ENCODE measurements around the gene FAM169A. TPM values are rescaled to one million over a fixed set of nuclear protein-coding genes. Genes with fewer than 3 reads are reported as not detected.

The FAM169A gene
- total and polyA plus RNA-seq, 2 donors (not counting 3 experiments of a cell fraction or from before 2014, with no cell fraction given) = 0.06 to 0.62 TPM

DNA sequence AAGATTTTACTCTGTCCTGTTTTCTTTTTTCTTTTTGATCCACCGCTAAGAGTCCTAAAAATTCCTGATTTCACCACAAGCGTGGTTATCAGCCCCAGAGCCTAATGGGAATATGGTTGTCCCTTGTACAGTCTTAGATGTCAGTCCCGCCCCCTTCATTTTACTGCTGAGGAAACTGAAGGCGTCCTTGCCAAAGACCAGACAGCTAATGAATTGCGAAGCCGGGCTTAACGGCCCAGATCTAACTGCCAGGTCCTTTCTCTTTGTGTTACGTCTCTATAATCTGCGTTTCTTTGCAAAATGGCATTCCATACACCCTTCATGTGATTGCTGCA is 98.6 kb downstream of the FAM169A start:
- no peak for DNase-seq (ENCODE audit: low read depth, low spot score)
- no peaks in the 10 kb centered on the region for H4K20me1 ChIP-seq (replicated peaks; ENCODE audit: control insufficient read depth, extremely low read depth, insufficient read depth, low read length)
- H3K4me2 ChIP-seq (ENCODE audit: insufficient read depth, low read length) = peak overlapping the region; percentile 96
- intact Hi-C loops (cut with micrococcal nuclease) (loop anchor here (2.0 kb wide), 2 partner anchors 569 to 1489 kb away; partner anchors contain the start of gene HMGCR), dilution Hi-C loops (cut with MboI; ENCODE audit: extremely low pct_ligation_motif_present, low sequenced_read_pairs) (no loop called here)
- FAIRE-seq = no peak
- H3K4me1 ChIP-seq (ENCODE audit: control insufficient read depth, extremely low read depth, insufficient read depth, low read length) = peaks cover 17% of the 10 kb centered on the region
- no peaks in the 10 kb centered on the region for H3K9me3 ChIP-seq (replicated peaks; ENCODE audit: control insufficient read depth, insufficient read depth, low read length)
- H3K9ac ChIP-seq (replicated peaks; ENCODE audit: extremely low read depth, insufficient read depth, low read length) = peak overlapping the region; percentile 68
- H3K9me1 ChIP-seq (replicated peaks; ENCODE audit: control insufficient read depth, extremely low read depth, insufficient read depth, low read length) = no peaks in the 10 kb centered on the region
- peaks cover 35% of the 10 kb centered on the region for H3K79me2 ChIP-seq (ENCODE audit: control insufficient read depth, insufficient read depth, low read length)
- peak overlapping the region; percentile 2 for H3K27ac ChIP-seq (ENCODE audit: insufficient read depth, low read depth, low read length)
- H3K4me3 ChIP-seq (replicated peaks in 1 of 3; ENCODE audit: insufficient read depth in 1 of 3, low read depth in 1 of 3, low read length in 3 of 3) = peak overlapping the region; percentile 73 to 98 (median 86)
- CTCF ChIA-PET = interaction anchor here (1.0 to 1.2 kb wide), 2 partner anchors 28 to 136 kb away, joined by 3 read pairs; no protein-coding TSS in a partner anchor
- BruUV-seq (replicated peaks) = TSS peak; percentile 76
- H3K27me3 ChIP-seq (ENCODE audit: control insufficient read depth in 2 of 2, insufficient read depth in 2 of 2, low read length in 2 of 2) = no peaks in the 10 kb centered on the region
- H2AFZ ChIP-seq (ENCODE audit: low read depth, low read length) = peak overlapping the region; percentile 86
- POLR2A ChIA-PET = no interaction called here
- TF ChIP-seq POLR2A (IDR thresholded peaks at IDR 0.05; ENCODE audit: low read depth, low read length) (no peak), GATA2 (IDR thresholded peaks at IDR 0.05; ENCODE audit: insufficient read depth, insufficient read length, low read depth, low read length) (no peak), FOS (IDR thresholded peaks at IDR 0.05; ENCODE audit: borderline replicate concordance, insufficient read depth, low read length) (no peak), MYC (IDR thresholded peaks at IDR 0.05; ENCODE audit: low read depth, low read length) (no peak)
- peaks cover 0 to 7% of the 10 kb centered on the region in 2 experiments for H3K36me3 ChIP-seq (ENCODE audit: control insufficient read depth in 2 of 2, extremely low read depth in 1 of 2, insufficient read depth in 2 of 2, low read length in 2 of 2)

DNA sequence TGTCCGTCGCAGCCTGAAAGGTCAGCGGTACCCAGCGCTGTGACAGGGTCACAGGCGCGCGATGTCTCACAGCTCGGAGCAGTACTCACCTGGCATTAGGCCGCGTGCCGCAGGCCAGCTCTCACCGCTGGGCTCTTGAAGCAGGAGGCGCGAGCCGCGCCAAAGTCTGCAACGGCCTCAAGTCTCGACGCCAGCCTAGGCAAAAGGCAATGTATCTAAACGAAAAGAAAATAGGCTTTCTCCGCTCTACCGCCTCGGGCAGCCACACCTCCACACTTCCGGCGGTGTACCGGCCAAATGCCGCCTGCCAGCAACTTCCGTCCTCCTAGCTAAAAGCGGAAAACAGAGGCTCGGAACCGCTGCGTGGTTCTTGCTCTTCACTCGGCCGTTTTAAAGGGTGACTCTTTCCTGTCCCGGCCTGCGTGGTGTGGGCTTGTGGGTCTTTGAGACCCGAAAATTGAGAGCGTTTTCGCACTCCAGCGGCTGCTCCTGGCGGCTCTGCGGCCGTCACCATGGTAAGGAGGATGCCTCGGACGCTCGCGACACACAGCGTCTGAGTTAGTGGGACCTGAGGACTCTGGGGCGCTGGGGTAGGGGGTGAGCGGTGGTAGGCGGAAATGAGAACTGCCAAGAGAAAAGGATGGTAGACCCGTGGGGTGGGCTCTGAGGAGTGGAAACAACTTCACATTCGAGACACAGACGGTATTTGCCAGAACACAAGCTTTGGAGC is 99.2 kb downstream of the FAM169A start, which contains the start of the genes GFM2 and NSA2:
Gene GFM2, minus strand, starts transcription at position 269 of the 730 bp plus-strand sequence. CDS start 3,375 bp downstream, outside the sequence.
Gene NSA2, plus strand, starts transcription at position 401 of the 730 bp plus-strand sequence. Its CDS starts 112 bp downstream, at position 513.
- no peaks in the 10 kb centered on the region for H3K9me1 ChIP-seq (replicated peaks; ENCODE audit: control insufficient read depth, extremely low read depth, insufficient read depth, low read length)
- H3K4me3 ChIP-seq (replicated peaks in 1 of 3; ENCODE audit: insufficient read depth in 1 of 3, low read depth in 1 of 3, low read length in 3 of 3) = peak within 1 kb of the TSS; percentile 73 to 98 (median 86)
- H3K4me1 ChIP-seq (ENCODE audit: control insufficient read depth, extremely low read depth, insufficient read depth, low read length) = peaks cover 17% of the 10 kb centered on the region
- H3K27me3 ChIP-seq (ENCODE audit: control insufficient read depth in 2 of 2, insufficient read depth in 2 of 2, low read length in 2 of 2) = no peaks in the 10 kb centered on the region
- peaks cover 35% of the 10 kb centered on the region for H3K79me2 ChIP-seq (ENCODE audit: control insufficient read depth, insufficient read depth, low read length)
- BruUV-seq (replicated peaks) = no TSS peak
- peak; percentile 97 for DNase-seq (ENCODE audit: low read depth, low spot score)
- dilution Hi-C loops (cut with MboI; ENCODE audit: extremely low pct_ligation_motif_present, low sequenced_read_pairs) (no loop called here), intact Hi-C loops (cut with micrococcal nuclease) (loop anchor here (1.0 to 2.0 kb wide), 3 partner anchors 152 to 1490 kb away; partner anchors contain the start of gene HMGCR)
- H3K4me2 ChIP-seq (ENCODE audit: insufficient read depth, low read length) = peak within 1 kb of the TSS; percentile 96
- FAIRE-seq = peak; percentile 66
- H2AFZ ChIP-seq (ENCODE audit: low read depth, low read length) = peak within 1 kb of the TSS; percentile 99
- H4K20me1 ChIP-seq (replicated peaks; ENCODE audit: control insufficient read depth, extremely low read depth, insufficient read depth, low read length) = no peaks in the 10 kb centered on the region
- H3K9ac ChIP-seq (replicated peaks; ENCODE audit: extremely low read depth, insufficient read depth, low read length) = peak within 1 kb of the TSS; percentile 68
- TF ChIP-seq GATA2 (IDR thresholded peaks at IDR 0.05; ENCODE audit: insufficient read depth, insufficient read length, low read depth, low read length) = no peak
- TF ChIP-seq, protein P1, sequence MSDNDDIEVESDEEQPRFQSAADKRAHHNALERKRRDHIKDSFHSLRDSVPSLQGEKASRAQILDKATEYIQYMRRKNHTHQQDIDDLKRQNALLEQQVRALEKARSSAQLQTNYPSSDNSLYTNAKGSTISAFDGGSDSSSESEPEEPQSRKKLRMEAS (IDR thresholded peaks at IDR 0.05; ENCODE audit: insufficient read depth, insufficient read length) = no peak
- TF ChIP-seq POLR2AphosphoS5 (IDR thresholded peaks at IDR 0.05; ENCODE audit: insufficient read depth, low read depth, low read length) = peak; percentile 80
- TF ChIP-seq FOS (IDR thresholded peaks at IDR 0.05; ENCODE audit: borderline replicate concordance, insufficient read depth, low read length) = peak; percentile 11
- no peak for TF ChIP-seq JUN (IDR thresholded peaks at IDR 0.05; ENCODE audit: borderline replicate concordance, insufficient read depth, insufficient read length, low read depth)
- TF ChIP-seq, protein P2, sequence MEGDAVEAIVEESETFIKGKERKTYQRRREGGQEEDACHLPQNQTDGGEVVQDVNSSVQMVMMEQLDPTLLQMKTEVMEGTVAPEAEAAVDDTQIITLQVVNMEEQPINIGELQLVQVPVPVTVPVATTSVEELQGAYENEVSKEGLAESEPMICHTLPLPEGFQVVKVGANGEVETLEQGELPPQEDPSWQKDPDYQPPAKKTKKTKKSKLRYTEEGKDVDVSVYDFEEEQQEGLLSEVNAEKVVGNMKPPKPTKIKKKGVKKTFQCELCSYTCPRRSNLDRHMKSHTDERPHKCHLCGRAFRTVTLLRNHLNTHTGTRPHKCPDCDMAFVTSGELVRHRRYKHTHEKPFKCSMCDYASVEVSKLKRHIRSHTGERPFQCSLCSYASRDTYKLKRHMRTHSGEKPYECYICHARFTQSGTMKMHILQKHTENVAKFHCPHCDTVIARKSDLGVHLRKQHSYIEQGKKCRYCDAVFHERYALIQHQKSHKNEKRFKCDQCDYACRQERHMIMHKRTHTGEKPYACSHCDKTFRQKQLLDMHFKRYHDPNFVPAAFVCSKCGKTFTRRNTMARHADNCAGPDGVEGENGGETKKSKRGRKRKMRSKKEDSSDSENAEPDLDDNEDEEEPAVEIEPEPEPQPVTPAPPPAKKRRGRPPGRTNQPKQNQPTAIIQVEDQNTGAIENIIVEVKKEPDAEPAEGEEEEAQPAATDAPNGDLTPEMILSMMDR (IDR thresholded peaks at IDR 0.05; ENCODE audit: extremely low read depth in 1 of 2, insufficient read depth in 1 of 2, low read depth in 1 of 2, low read length in 2 of 2) = no peak
- no peak for TF ChIP-seq EZH2 (IDR thresholded peaks at IDR 0.05; ENCODE audit: borderline replicate concordance, low read depth, low read length, severe bottlenecking)
- peak; percentile 63 for TF ChIP-seq POLR2A (IDR thresholded peaks at IDR 0.05; ENCODE audit: low read depth, low read length)
- TF ChIP-seq MYC (IDR thresholded peaks at IDR 0.05; ENCODE audit: low read depth, low read length) = peak; percentile 70
- POLR2A ChIA-PET = no interaction called here
- CTCF ChIA-PET = interaction anchor here (0.9 to 1.2 kb wide), 4 partner anchors 24 to 136 kb away, joined by 3 read pairs; no protein-coding TSS in a partner anchor
- no peaks in the 10 kb centered on the region for H3K9me3 ChIP-seq (replicated peaks; ENCODE audit: control insufficient read depth, insufficient read depth, low read length)
- peaks cover 0 to 5% of the 10 kb centered on the region in 2 experiments for H3K36me3 ChIP-seq (ENCODE audit: control insufficient read depth in 2 of 2, extremely low read depth in 1 of 2, insufficient read depth in 2 of 2, low read length in 2 of 2)
- peak within 1 kb of the TSS; percentile 16 for H3K27ac ChIP-seq (ENCODE audit: insufficient read depth, low read depth, low read length)
